ENCODE data around the gene KLF17. TPM values are rescaled to one million over a fixed set of nuclear protein-coding genes. Genes with fewer than 3 reads are reported as not detected.

The KLF17 gene
- total RNA-seq, 1 experiment from 2014 or later = not detected

GRCh38 chr1:44073528-44073927 is 45.1 kb upstream of the KLF17 start (continued):
- TF ChIP-seq PRDM15 (CRISPR knock-in tag; IDR thresholded peaks at IDR 0.05) (no peak), MLX (CRISPR knock-in tag; IDR thresholded peaks at IDR 0.05) (no peak), TEAD4 (CRISPR knock-in tag; IDR thresholded peaks at IDR 0.05) (no peak), E2F4 (CRISPR knock-in tag; IDR thresholded peaks at IDR 0.05; ENCODE audit: borderline replicate concordance, low read depth) (no peak)

GRCh38 chr1:44074415-44074814 is 44.2 kb upstream of the KLF17 start:
- H3K9me3 Mint-ChIP-seq = no peaks in the 10 kb centered on the region
- ATAC-seq (no peak), DNase-seq (ENCODE audit: low spot score) (no peak)
- no peak overlapping the region for H3K4me3 Mint-ChIP-seq
- no peaks in the 10 kb centered on the region for H3K36me3 Mint-ChIP-seq
- H3K27ac Mint-ChIP-seq = no peak overlapping the region
- TF ChIP-seq ZNF532 (CRISPR knock-in tag; IDR thresholded peaks at IDR 0.05; ENCODE audit: borderline replicate concordance) (no peak), ATF1 (CRISPR knock-in tag; IDR thresholded peaks at IDR 0.05) (no peak), CREM (CRISPR knock-in tag; IDR thresholded peaks at IDR 0.05) (no peak)
- POLR2A ChIA-PET = no interaction called here
- H3K4me1 Mint-ChIP-seq = peaks cover 17% of the 10 kb centered on the region
- CTCF ChIA-PET = no interaction called here
- H3K27me3 Mint-ChIP-seq (ENCODE audit: low read depth) = peaks cover 21% of the 10 kb centered on the region

GRCh38 chr1:44076066-44076465 is 42.6 kb upstream of the KLF17 start:
- Mint-ChIP-seq H3K4me1 (peaks cover 11% of the 10 kb centered on the region), H3K27me3 (ENCODE audit: low read depth) (peaks cover 16% of the 10 kb centered on the region), H3K4me3 (no peak overlapping the region), H3K9me3 (no peaks in the 10 kb centered on the region), H3K36me3 (no peaks in the 10 kb centered on the region), H3K27ac (no peak overlapping the region)
- ATAC-seq = no peak
- CTCF ChIA-PET = interaction anchor here (0.8 kb wide), 1 partner anchor 532 kb away, joined by 4 read pairs; no protein-coding TSS in a partner anchor
- POLR2A ChIA-PET = no interaction called here
- no peak for DNase-seq (ENCODE audit: low spot score)
- TF ChIP-seq ETV6 (CRISPR knock-in tag; IDR thresholded peaks at IDR 0.05) (no peak), AR (CRISPR knock-in tag; IDR thresholded peaks at IDR 0.05) (no peak), MXD4 (CRISPR knock-in tag; IDR thresholded peaks at IDR 0.05; ENCODE audit: borderline replicate concordance) (no peak), ZNF423 (CRISPR knock-in tag; IDR thresholded peaks at IDR 0.05) (no peak), FOXP4 (CRISPR knock-in tag; IDR thresholded peaks at IDR 0.05) (no peak), ERG (CRISPR knock-in tag; IDR thresholded peaks at IDR 0.05) (no peak), HMGXB4 (CRISPR knock-in tag; IDR thresholded peaks at IDR 0.05) (no peak), JUN (CRISPR knock-in tag; IDR thresholded peaks at IDR 0.05) (no peak)

Data from WTC11 (cell line).